Measurements from ENCODE around the gene MRM2.

Gene MRM2

DNA sequence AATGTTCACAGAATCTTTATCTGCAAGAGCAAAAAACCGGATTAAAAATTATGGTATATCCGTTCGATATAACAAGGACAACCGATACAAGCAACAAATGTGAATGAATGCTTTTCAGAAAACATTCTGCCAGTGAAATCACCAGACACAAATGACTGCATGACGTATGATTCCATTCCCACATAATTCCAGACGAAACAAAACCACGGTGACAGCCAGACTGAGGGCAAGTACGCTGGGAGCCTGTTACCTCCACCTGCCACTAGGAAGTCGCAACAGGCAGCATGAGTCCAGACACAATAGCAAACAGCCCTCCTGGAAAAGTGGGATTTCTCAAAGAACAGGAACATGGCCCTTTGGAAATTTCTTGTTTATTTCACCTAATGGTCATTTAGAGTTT is 51.0 kb downstream of the MRM2 start:
- TF ChIP-seq, protein P1, sequence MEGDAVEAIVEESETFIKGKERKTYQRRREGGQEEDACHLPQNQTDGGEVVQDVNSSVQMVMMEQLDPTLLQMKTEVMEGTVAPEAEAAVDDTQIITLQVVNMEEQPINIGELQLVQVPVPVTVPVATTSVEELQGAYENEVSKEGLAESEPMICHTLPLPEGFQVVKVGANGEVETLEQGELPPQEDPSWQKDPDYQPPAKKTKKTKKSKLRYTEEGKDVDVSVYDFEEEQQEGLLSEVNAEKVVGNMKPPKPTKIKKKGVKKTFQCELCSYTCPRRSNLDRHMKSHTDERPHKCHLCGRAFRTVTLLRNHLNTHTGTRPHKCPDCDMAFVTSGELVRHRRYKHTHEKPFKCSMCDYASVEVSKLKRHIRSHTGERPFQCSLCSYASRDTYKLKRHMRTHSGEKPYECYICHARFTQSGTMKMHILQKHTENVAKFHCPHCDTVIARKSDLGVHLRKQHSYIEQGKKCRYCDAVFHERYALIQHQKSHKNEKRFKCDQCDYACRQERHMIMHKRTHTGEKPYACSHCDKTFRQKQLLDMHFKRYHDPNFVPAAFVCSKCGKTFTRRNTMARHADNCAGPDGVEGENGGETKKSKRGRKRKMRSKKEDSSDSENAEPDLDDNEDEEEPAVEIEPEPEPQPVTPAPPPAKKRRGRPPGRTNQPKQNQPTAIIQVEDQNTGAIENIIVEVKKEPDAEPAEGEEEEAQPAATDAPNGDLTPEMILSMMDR (conservative IDR thresholded peaks at IDR 0.05), result no peak
- H3K27ac ChIP-seq, result no peak overlapping the region

DNA sequence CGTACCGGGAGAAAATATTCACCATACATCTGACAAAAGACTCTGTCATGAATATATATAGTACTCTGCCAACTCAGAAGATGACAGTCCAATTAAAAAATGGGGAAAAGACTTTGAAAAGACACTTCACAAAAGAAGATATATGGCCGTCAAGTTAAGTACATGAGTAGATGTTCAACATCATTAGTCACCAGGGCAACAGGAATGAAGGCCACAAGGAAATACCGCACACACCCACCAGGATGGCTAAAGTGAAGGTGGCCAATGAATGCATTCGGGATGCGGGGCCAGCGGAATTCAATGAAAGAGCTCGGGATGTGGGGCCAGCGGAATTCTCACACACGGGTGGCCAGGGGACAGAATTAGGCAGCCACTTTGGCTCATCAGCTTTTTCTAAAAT is 51.5 kb downstream of the MRM2 start:
- H3K27ac ChIP-seq, result no peak overlapping the region
- TF ChIP-seq, protein P1 (conservative IDR thresholded peaks at IDR 0.05), result no peak

DNA sequence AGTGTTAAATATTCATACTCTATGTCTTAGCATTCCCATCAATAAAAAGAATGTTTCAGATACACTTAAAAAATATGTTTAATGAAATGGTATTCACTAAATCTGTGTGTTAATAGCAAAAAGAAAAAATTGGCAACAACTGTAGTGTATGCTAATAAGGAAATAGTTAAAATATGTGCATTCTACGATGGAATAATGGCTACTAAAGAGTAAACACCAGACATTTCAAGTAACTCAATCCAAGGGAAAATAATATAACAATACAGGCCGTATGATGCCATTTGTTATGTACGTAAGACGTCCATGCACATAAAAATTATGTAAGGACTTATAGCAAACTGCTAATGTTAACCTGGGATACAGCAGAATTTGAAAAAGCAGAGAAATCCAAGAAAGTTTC is 55.8 kb downstream of the MRM2 start:
- H3K27ac ChIP-seq, result no peak overlapping the region
- TF ChIP-seq, protein P1 (conservative IDR thresholded peaks at IDR 0.05), result no peak

DNA sequence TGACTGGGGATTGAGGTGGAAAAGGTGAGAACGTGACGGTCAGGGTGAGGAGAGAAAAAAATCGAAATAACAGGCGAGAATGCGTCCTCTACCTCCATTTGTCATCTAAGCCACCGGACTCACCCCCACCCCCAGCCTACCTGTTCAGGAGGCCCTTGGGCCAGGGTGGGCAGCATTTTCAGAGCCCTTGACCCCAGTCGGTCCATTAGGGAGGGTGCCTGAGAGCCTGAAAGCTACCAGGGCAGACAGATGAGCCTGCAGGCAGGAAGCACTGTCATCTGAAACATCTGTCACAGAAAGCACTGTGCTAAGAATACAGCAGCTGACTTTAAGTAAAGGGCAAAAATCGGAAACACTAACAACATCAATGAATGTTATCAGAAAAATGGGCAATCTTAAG is 56.3 kb downstream of the MRM2 start:
- TF ChIP-seq, protein P1 (conservative IDR thresholded peaks at IDR 0.05), result no peak
- no peak overlapping the region for H3K27ac ChIP-seq
